SK-N-SH treated with all-trans-retinoic acid at 6 μM for 48 hours (cell line): Measurements from ENCODE around the gene CCT7.

Experiments
- ATAC-seq: fragments of 200-7000 bp; cut with Tn5 transposase; 3 replicates; pipeline ENCODE4 v1.9.1; 2020; ENCODE audit warnings: mild to moderate bottlenecking, moderate library complexity
- BACH2 ChIP-seq: fragments of 250-450 bp; sonication (Bioruptor Pico); IDR thresholded peaks from 2 replicates; pipeline ENCODE4 v1.9.0; 2021; ENCODE audit warnings: mild to moderate bottlenecking, borderline replicate concordance
- CSDC2 ChIP-seq: fragments of 250-450 bp; sonication (Bioruptor Pico); IDR thresholded peaks from 2 replicates; pipeline ENCODE4 v1.5.0; 2020; ENCODE audit warnings: mild to moderate bottlenecking, moderate library complexity
- ESRRG ChIP-seq: fragments of 250-450 bp; sonication (Bioruptor Pico); IDR thresholded peaks from 2 replicates; pipeline ENCODE4 v1.6.1; 2021; ENCODE audit warnings: mild to moderate bottlenecking
- GLIS3 ChIP-seq: fragments of 250-450 bp; sonication (Bioruptor Pico); IDR thresholded peaks from 2 replicates; pipeline ENCODE4 v1.5.0; 2020; ENCODE audit warnings: mild to moderate bottlenecking, moderate library complexity
- ISL1 ChIP-seq: fragments of 250-450 bp; sonication (Bioruptor Pico); IDR thresholded peaks from 2 replicates; pipeline ENCODE4 v2.1.2; 2022; ENCODE audit warnings: mild to moderate bottlenecking, moderate library complexity
- OSR1 ChIP-seq: fragments of 250-450 bp; sonication (Bioruptor Pico); IDR thresholded peaks from 2 replicates; pipeline ENCODE4 v1.8.0; 2022; ENCODE audit warnings: moderate library complexity, mild to moderate bottlenecking, inconsistent platforms
- RARB ChIP-seq: fragments of 250-450 bp; sonication (Bioruptor Pico); IDR thresholded peaks from 2 replicates; pipeline ENCODE4 v1.8.0; 2021; ENCODE audit warnings: mild to moderate bottlenecking, moderate library complexity
- SNAI2 ChIP-seq: fragments of 250-450 bp; sonication (Bioruptor Pico); IDR thresholded peaks from 2 replicates; pipeline ENCODE4 v1.5.0; 2020; ENCODE audit warnings: mild to moderate bottlenecking, moderate library complexity
- TOX ChIP-seq: fragments of 250-450 bp; sonication (Bioruptor Pico); IDR thresholded peaks from 2 replicates; pipeline ENCODE4 v1.8.0; 2021; ENCODE audit warnings: mild to moderate bottlenecking, moderate library complexity, borderline replicate concordance
- TSHZ2 ChIP-seq: fragments of 250-450 bp; sonication (Bioruptor Pico); IDR thresholded peaks from 2 replicates; pipeline ENCODE4 v1.5.0; 2020; ENCODE audit warnings: mild to moderate bottlenecking, moderate library complexity
- ZC3H10 ChIP-seq: fragments of 250-450 bp; sonication (Bioruptor Pico); IDR thresholded peaks from 2 replicates; pipeline ENCODE4 v1.5.1; 2021; ENCODE audit warnings: mild to moderate bottlenecking, moderate library complexity
- ZFP3 ChIP-seq: fragments of 250-450 bp; sonication (Bioruptor Pico); IDR thresholded peaks from 2 replicates; pipeline ENCODE4 v1.5.0; 2020; ENCODE audit warnings: mild to moderate bottlenecking, moderate library complexity
- ZFP30 ChIP-seq: fragments of 450-650 bp; formaldehyde crosslinking; IDR thresholded peaks from 2 replicates; pipeline ENCODE4 v1.5.0; 2022; ENCODE audit warnings: mild to moderate bottlenecking, moderate library complexity
- ZNF565 ChIP-seq: fragments of 450-650 bp; formaldehyde crosslinking; conservative IDR thresholded peaks from 2 replicates; pipeline ENCODE4 v1.5.0; 2020; ENCODE audit warnings: low read depth, mild to moderate bottlenecking, moderate library complexity
- ZNF8 ChIP-seq: fragments of 450-650 bp; formaldehyde crosslinking; IDR thresholded peaks from 2 replicates; pipeline ENCODE4 v1.5.0; 2020; ENCODE audit warnings: mild to moderate bottlenecking, moderate library complexity
- TF ChIP-seq, protein P1 (sequence below): fragments of 250-450 bp; sonication (Bioruptor Pico); IDR thresholded peaks from 2 replicates; pipeline ENCODE4 v1.8.0; 2021; ENCODE audit warnings: low read depth, mild to moderate bottlenecking, moderate library complexity, borderline replicate concordance
- TF ChIP-seq, protein P2 (sequence below): fragments of 250-450 bp; sonication (Bioruptor Pico); IDR thresholded peaks from 2 replicates; pipeline ENCODE4 v1.5.1; 2020; ENCODE audit warnings: low read depth, mild to moderate bottlenecking, moderate library complexity
- TF ChIP-seq, protein P3 (sequence below): fragments of 250-450 bp; sonication (Bioruptor Pico); IDR thresholded peaks from 2 replicates; pipeline ENCODE4 v1.5.1; 2021; ENCODE audit warnings: mild to moderate bottlenecking, moderate library complexity

The CCT7 gene

GRCh38 chr2:73233932-73234832 lies at the start of gene CCT7:
Gene CCT7 (plus strand): TSS chr2:73234308. CDS start chr2:73234379, 71 bp downstream.
- no peak for TF ChIP-seq ESRRG (CRISPR knock-in tag)
- TF ChIP-seq, protein P1, sequence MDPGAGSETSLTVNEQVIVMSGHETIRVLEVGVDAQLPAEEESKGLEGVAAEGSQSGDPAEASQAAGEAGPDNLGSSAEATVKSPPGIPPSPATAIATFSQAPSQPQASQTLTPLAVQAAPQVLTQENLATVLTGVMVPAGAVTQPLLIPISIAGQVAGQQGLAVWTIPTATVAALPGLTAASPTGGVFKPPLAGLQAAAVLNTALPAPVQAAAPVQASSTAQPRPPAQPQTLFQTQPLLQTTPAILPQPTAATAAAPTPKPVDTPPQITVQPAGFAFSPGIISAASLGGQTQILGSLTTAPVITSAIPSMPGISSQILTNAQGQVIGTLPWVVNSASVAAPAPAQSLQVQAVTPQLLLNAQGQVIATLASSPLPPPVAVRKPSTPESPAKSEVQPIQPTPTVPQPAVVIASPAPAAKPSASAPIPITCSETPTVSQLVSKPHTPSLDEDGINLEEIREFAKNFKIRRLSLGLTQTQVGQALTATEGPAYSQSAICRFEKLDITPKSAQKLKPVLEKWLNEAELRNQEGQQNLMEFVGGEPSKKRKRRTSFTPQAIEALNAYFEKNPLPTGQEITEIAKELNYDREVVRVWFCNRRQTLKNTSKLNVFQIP: 0 out of 2 replicates have a peak, but pooled peaks have one; percentile 60
- TF ChIP-seq CSDC2 (CRISPR knock-in tag): no peak
- no peak for TF ChIP-seq OSR1
- no peak for TF ChIP-seq ZC3H10 (CRISPR knock-in tag)
- peak; percentile 80 for TF ChIP-seq ZFP3 (CRISPR knock-in tag)
- TF ChIP-seq ZNF8 (CRISPR knock-in tag): no peak
- no peak for TF ChIP-seq TSHZ2 (CRISPR knock-in tag)
- no peak for TF ChIP-seq BACH2
- TF ChIP-seq, protein P2, sequence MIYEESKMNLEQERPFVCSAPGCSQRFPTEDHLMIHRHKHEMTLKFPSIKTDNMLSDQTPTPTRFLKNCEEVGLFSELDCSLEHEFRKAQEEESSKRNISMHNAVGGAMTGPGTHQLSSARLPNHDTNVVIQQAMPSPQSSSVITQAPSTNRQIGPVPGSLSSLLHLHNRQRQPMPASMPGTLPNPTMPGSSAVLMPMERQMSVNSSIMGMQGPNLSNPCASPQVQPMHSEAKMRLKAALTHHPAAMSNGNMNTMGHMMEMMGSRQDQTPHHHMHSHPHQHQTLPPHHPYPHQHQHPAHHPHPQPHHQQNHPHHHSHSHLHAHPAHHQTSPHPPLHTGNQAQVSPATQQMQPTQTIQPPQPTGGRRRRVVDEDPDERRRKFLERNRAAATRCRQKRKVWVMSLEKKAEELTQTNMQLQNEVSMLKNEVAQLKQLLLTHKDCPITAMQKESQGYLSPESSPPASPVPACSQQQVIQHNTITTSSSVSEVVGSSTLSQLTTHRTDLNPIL: no peak
- ATAC-seq: peak; percentile 87

DNA sequence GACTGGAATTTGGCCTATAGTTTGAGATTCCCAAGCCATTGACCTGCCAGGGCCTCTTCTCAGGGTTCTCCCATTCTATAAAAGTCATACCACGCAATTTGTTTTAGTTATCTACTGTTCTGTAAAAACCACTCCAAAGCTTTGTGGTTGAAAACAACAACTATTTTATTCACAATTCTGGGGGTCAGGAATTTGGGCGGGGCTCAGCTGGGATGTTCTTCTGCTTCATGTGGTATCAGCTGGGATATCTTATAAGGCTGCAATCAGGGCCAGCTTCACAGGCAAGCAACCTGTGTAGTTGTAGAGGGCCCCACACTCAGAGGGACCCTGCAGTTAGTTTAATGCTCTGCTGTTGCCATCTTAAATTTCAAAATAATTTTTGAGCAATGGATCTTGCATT lies 48.1 kb upstream of the CCT7 start:
- no peak for TF ChIP-seq SNAI2 (CRISPR knock-in tag)
- no peak for TF ChIP-seq GLIS3 (CRISPR knock-in tag)
- TF ChIP-seq ZNF565 (CRISPR knock-in tag): no peak
- no peak for ATAC-seq

- TF ChIP-seq ZNF565 (CRISPR knock-in tag) (no peak), ISL1 (CRISPR knock-in tag) (no peak), ESRRG (CRISPR knock-in tag) (no peak), TSHZ2 (CRISPR knock-in tag) (no peak), ZC3H10 (CRISPR knock-in tag) (no peak), RARB (CRISPR knock-in tag) (no peak), ZFP3 (CRISPR knock-in tag) (no peak), BACH2 (no peak), ZFP30 (no peak), TOX (no peak), OSR1 (no peak), CSDC2 (CRISPR knock-in tag) (no peak)
- TF ChIP-seq, protein P2: no peak
- TF ChIP-seq, protein P3, sequence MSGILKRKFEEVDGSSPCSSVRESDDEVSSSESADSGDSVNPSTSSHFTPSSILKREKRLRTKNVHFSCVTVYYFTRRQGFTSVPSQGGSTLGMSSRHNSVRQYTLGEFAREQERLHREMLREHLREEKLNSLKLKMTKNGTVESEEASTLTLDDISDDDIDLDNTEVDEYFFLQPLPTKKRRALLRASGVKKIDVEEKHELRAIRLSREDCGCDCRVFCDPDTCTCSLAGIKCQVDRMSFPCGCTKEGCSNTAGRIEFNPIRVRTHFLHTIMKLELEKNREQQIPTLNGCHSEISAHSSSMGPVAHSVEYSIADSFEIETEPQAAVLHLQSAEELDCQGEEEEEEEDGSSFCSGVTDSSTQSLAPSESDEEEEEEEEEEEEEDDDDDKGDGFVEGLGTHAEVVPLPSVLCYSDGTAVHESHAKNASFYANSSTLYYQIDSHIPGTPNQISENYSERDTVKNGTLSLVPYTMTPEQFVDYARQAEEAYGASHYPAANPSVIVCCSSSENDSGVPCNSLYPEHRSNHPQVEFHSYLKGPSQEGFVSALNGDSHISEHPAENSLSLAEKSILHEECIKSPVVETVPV (CRISPR knock-in tag): no peak
- no peak for ATAC-seq
Observed at GRCh38 chr2:73187549-73187948, 46.6 kb upstream of the CCT7 start.
